ENCODE results near the gene CCNH.

Gene CCNH

GRCh38 chr5:87403409-87403808 is 9.3 kb downstream of the CCNH start:
- Histone ChIP-seq H3K4me3 (ENCODE audit: insufficient read depth, low read length, poor library complexity, severe bottlenecking) (no peak overlapping the region), H3K79me2 (ENCODE audit: insufficient read depth, low read length) (peaks cover 5% of the 10 kb centered on the region; the same call in 1 of the 2 replicates), H3K36me3 (ENCODE audit: low read length) (peaks cover 70% of the 10 kb centered on the region), H2AFZ (ENCODE audit: low read depth, low read length, severe bottlenecking) (no peak overlapping the region), H3K9ac (ENCODE audit: low read length) (no peak overlapping the region), H3K9me2 (replicated peaks; ENCODE audit: insufficient read depth, low read length) (no peaks in the 10 kb centered on the region), H3K27ac (ENCODE audit: low read depth, low read length) (no peak overlapping the region), H4K20me1 (ENCODE audit: low read depth, low read length) (no peaks in the 10 kb centered on the region; the same call in 1 of the 2 replicates), H3K4me2 (ENCODE audit: low read depth, low read length, poor library complexity, severe bottlenecking) (no peak overlapping the region), H3F3A (ENCODE audit: insufficient read depth) (peaks cover 21% of the 10 kb centered on the region; the same call in 1 of the 2 replicates), H3K27me3 (ENCODE audit: low read length) (no peaks in the 10 kb centered on the region), H3K9me3 (ENCODE audit: insufficient read depth, low read length) (no peaks in the 10 kb centered on the region)
- TF ChIP-seq EZH2phosphoT487 (conservative IDR thresholded peaks at IDR 0.05; ENCODE audit: low read length) = no peak
- no peak for TF ChIP-seq CTCF (IDR thresholded peaks at IDR 0.05; ENCODE audit: insufficient read depth, low read length, poor library complexity, severe bottlenecking)

GRCh38 chr5:87401626-87402025 is 11.1 kb downstream of the CCNH start:
- peaks cover 21% of the 10 kb centered on the region; the same call in 1 of the 2 replicates for H3F3A ChIP-seq (ENCODE audit: insufficient read depth)
- no peak overlapping the region for H3K4me3 ChIP-seq (ENCODE audit: insufficient read depth, low read length, poor library complexity, severe bottlenecking)
- H4K20me1 ChIP-seq (ENCODE audit: low read depth, low read length) = no peaks in the 10 kb centered on the region; the same call in 1 of the 2 replicates
- no peak overlapping the region for H3K9ac ChIP-seq (ENCODE audit: low read length)
- H2AFZ ChIP-seq (ENCODE audit: low read depth, low read length, severe bottlenecking) = no peak overlapping the region
- no peaks in the 10 kb centered on the region for H3K9me3 ChIP-seq (ENCODE audit: insufficient read depth, low read length)
- TF ChIP-seq CTCF (IDR thresholded peaks at IDR 0.05; ENCODE audit: insufficient read depth, low read length, poor library complexity, severe bottlenecking) (no peak), EZH2phosphoT487 (conservative IDR thresholded peaks at IDR 0.05; ENCODE audit: low read length) (no peak)
- H3K36me3 ChIP-seq (ENCODE audit: low read length) = peaks cover 55% of the 10 kb centered on the region
- no peak overlapping the region for H3K4me2 ChIP-seq (ENCODE audit: low read depth, low read length, poor library complexity, severe bottlenecking)
- H3K27ac ChIP-seq (ENCODE audit: low read depth, low read length) = no peak overlapping the region
- H3K27me3 ChIP-seq (ENCODE audit: low read length) = no peaks in the 10 kb centered on the region
- no peaks in the 10 kb centered on the region for H3K9me2 ChIP-seq (replicated peaks; ENCODE audit: insufficient read depth, low read length)
- H3K79me2 ChIP-seq (ENCODE audit: insufficient read depth, low read length) = 0 out of 2 replicates have a peak, but pooled peaks cover 3% of the 10 kb centered on the region

GRCh38 chr5:87400305-87400899 is 12.3 kb downstream of the CCNH start:
- Histone ChIP-seq H3K9me2 (replicated peaks; ENCODE audit: insufficient read depth, low read length) (no peaks in the 10 kb centered on the region), H3F3A (ENCODE audit: insufficient read depth) (peaks cover 21% of the 10 kb centered on the region; the same call in 1 of the 2 replicates), H3K4me3 (ENCODE audit: insufficient read depth, low read length, poor library complexity, severe bottlenecking) (no peak overlapping the region), H4K20me1 (ENCODE audit: low read depth, low read length) (no peaks in the 10 kb centered on the region; the same call in 1 of the 2 replicates), H3K27ac (ENCODE audit: low read depth, low read length) (no peak overlapping the region), H3K4me2 (ENCODE audit: low read depth, low read length, poor library complexity, severe bottlenecking) (no peak overlapping the region), H3K27me3 (ENCODE audit: low read length) (no peaks in the 10 kb centered on the region), H2AFZ (ENCODE audit: low read depth, low read length, severe bottlenecking) (no peak overlapping the region), H3K9me3 (ENCODE audit: insufficient read depth, low read length) (no peaks in the 10 kb centered on the region), H3K36me3 (ENCODE audit: low read length) (peaks cover 48% of the 10 kb centered on the region), H3K9ac (ENCODE audit: low read length) (no peak overlapping the region), H3K79me2 (ENCODE audit: insufficient read depth, low read length) (0 out of 2 replicates have a peak, but pooled peaks cover 3% of the 10 kb centered on the region)
- peak; percentile 55 for TF ChIP-seq CTCF (IDR thresholded peaks at IDR 0.05; ENCODE audit: insufficient read depth, low read length, poor library complexity, severe bottlenecking)
- TF ChIP-seq EZH2phosphoT487 (conservative IDR thresholded peaks at IDR 0.05; ENCODE audit: low read length) = no peak
